PC-9 (cell line): ENCODE results near the gene IL1RAP.

Experiments
- EZH2 ChIP-seq: fragments of 200-600 bp; sonication (generic); IDR thresholded peaks from 2 replicates; pipeline ENCODE4 v1.8.0; 2017; ENCODE audit warnings: antibody characterized with exemption, low read depth
- TF ChIP-seq, protein P1 (sequence below): fragments of 200-600 bp; sonication (generic); conservative IDR thresholded peaks from 2 replicates; pipeline ENCODE4 v1.6.1; 2017; ENCODE audit warnings: mixed run types, antibody characterized with exemption, mild to moderate bottlenecking, moderate library complexity

DNA sequence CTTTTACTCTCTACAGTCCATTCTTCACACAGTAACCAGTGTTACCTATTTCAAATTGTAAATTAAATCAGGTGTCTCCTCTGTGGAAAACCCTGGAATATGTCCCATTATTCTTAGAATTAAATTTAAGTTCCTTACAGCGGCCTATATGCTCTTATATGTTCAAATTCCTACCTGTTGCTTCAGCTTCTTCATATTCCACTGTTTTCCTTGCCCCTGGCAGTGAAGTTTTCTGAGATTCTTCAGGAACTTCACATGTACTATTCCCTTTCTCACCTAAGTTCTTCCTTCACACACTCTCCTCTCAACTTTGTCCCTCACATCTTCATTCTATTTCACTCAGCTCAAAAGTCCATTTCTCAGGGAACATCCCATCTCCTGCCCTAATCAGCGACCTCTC, 68.8 kb downstream of the IL1RAP start:
- TF ChIP-seq, protein P1, sequence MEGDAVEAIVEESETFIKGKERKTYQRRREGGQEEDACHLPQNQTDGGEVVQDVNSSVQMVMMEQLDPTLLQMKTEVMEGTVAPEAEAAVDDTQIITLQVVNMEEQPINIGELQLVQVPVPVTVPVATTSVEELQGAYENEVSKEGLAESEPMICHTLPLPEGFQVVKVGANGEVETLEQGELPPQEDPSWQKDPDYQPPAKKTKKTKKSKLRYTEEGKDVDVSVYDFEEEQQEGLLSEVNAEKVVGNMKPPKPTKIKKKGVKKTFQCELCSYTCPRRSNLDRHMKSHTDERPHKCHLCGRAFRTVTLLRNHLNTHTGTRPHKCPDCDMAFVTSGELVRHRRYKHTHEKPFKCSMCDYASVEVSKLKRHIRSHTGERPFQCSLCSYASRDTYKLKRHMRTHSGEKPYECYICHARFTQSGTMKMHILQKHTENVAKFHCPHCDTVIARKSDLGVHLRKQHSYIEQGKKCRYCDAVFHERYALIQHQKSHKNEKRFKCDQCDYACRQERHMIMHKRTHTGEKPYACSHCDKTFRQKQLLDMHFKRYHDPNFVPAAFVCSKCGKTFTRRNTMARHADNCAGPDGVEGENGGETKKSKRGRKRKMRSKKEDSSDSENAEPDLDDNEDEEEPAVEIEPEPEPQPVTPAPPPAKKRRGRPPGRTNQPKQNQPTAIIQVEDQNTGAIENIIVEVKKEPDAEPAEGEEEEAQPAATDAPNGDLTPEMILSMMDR = no peak
- no peak for TF ChIP-seq EZH2
